NCI-H2171 (cell line): ENCODE results near the gene RIMBP3B.
"Not testable (repeated sequence)": the region's sequence is repeated elsewhere in the genome, so short reads cannot be mapped to it uniquely, and the experiment has no call there.

Experiments
- DNase-seq: peaks from one replicate; lab custom pipeline; 2025; lab: John Stamatoyannopoulos, UW

The RIMBP3B gene

GRCh38 chr22:21416375-21416774 lies 32.8 kb downstream of the RIMBP3B start:
- DNase-seq: not testable (repeated sequence)

- not testable (repeated sequence) for DNase-seq
These were observed 33.7 kb downstream of the RIMBP3B start, which contains the start of gene HIC2 for GRCh38 chr22:21417227-21417746. TSS of gene HIC2 (plus strand) at chr22:21417371. CDS start at chr22:21442832, 25,461 bp downstream.

- DNase-seq: not testable (repeated sequence)
These were observed 34.3 kb downstream of the RIMBP3B start for GRCh38 chr22:21417853-21418252.

- DNase-seq: not testable (repeated sequence)
These were observed 35.6 kb downstream of the RIMBP3B start for GRCh38 chr22:21418974-21419638.

GRCh38 chr22:21420180-21420763 lies 36.7 kb downstream of the RIMBP3B start:
- not testable (repeated sequence) for DNase-seq

- not testable (repeated sequence) for DNase-seq
These were observed 40.6 kb downstream of the RIMBP3B start for GRCh38 chr22:21424084-21424709.

GRCh38 chr22:21434378-21435233 lies 51.1 kb downstream of the RIMBP3B start:
- not testable (repeated sequence) for DNase-seq

GRCh38 chr22:21435998-21436810 lies 52.7 kb downstream of the RIMBP3B start:
- not testable (repeated sequence) for DNase-seq

GRCh38 chr22:21438013-21438412 lies 54.5 kb downstream of the RIMBP3B start:
- not testable (repeated sequence) for DNase-seq
